MCF 10A (cell line): ENCODE data around the gene LDB1. TPM values are rescaled to one million over a fixed set of nuclear protein-coding genes. Genes with fewer than 3 reads are reported as not detected.
A peak's percentile ranks its signal among the peaks of the same experiment; 100 is the strongest.

Experiments
- BruUV-seq: library from RNA; stranded (reverse); fragments of 400-500 nt; replicated peaks from 2 replicates; lab custom pipeline; 2021; lab: Mats Ljungman, UMichigan
- CTCF ChIA-PET: fragments of 300-600 bp; sonication (Branson Sonifier 250); formaldehyde crosslinking; extraction: SDS; loops from one replicate; lab custom pipeline; 2021; ENCODE audit warnings: antibody characterized with exemption, inconsistent platforms; lab: Yijun Ruan, JAX
- POLR2A ChIA-PET: fragments of 300-600, 350-650 bp; sonication (Branson Sonifier 250); formaldehyde crosslinking; extraction: SDS; loops from one replicate; lab custom pipeline; 2020; ENCODE audit warnings: antibody characterized with exemption, inconsistent platforms; lab: Yijun Ruan, JAX
- DNase-seq: peaks from one replicate; pipeline ENCODE4 v3.0.0-alpha.2; 2018; ENCODE audit not compliant: unreplicated experiment
- H3K27ac Mint-ChIP-seq: one replicate; pipeline ENCODE4 v1.8.0; 2022; ENCODE audit warnings: mild to moderate bottlenecking, low read depth, mixed read lengths; ENCODE audit not compliant: unreplicated experiment
- H3K27me3 Mint-ChIP-seq: one replicate; pipeline ENCODE4 v1.8.0; 2022; ENCODE audit warnings: mixed read lengths; ENCODE audit not compliant: insufficient read depth, unreplicated experiment
- H3K36me3 Mint-ChIP-seq: one replicate; pipeline ENCODE4 v1.8.0; 2022; ENCODE audit warnings: mild to moderate bottlenecking, moderate library complexity, mixed read lengths; ENCODE audit not compliant: insufficient read depth, unreplicated experiment
- H3K4me1 Mint-ChIP-seq: one replicate; pipeline ENCODE4 v1.8.0; 2022; ENCODE audit warnings: mixed read lengths; ENCODE audit not compliant: insufficient read depth, unreplicated experiment
- H3K4me3 Mint-ChIP-seq: one replicate; pipeline ENCODE4 v1.8.0; 2022; ENCODE audit warnings: mild to moderate bottlenecking, moderate library complexity, mixed read lengths; ENCODE audit not compliant: unreplicated experiment
- H3K9me3 Mint-ChIP-seq: one replicate; pipeline ENCODE4 v1.8.0; 2022; ENCODE audit warnings: mixed read lengths; ENCODE audit not compliant: unreplicated experiment
- CTCF ChIP-seq: fragments of 200-600 bp; IDR thresholded peaks from one replicate; pipeline ENCODE4 v1.8.0; 2022; ENCODE audit warnings: antibody characterized with exemption, mild to moderate bottlenecking; ENCODE audit not compliant: unreplicated experiment
- intact Hi-C: fragments of 100-400 bp; cut with micrococcal nuclease; formaldehyde crosslinking; loops from 2 replicates; pipeline ENCODE4 v1.14.1; 2022
- total RNA-seq: library from RNA; stranded (reverse); gene quantifications from 2 replicates; pipeline ENCODE4 v1.2.3, GENCODE V29; 2022

LDB1 gene
- total RNA-seq, 1 experiment from 2014 or later: 28.9 TPM

GRCh38 chr10:102109166-102110116 lies 10.7 kb downstream of the LDB1 start:
- no peak for DNase-seq
- peaks cover 35% of the 10 kb centered on the region for H3K36me3 Mint-ChIP-seq
- no peaks in the 10 kb centered on the region for H3K9me3 Mint-ChIP-seq
- BruUV-seq: no TSS peak
- H3K27ac Mint-ChIP-seq: no peak overlapping the region
- no peaks in the 10 kb centered on the region for H3K27me3 Mint-ChIP-seq
- CTCF ChIA-PET: interaction anchor here (0.7 to 1.4 kb wide), 2 partner anchors 12 to 37 kb away, joined by 4 to 8 read pairs; no protein-coding TSS in a partner anchor
- POLR2A ChIA-PET: interaction anchor here (1.2 kb wide), 2 partner anchors 41 to 291 kb away, joined by 3 read pairs; no protein-coding TSS in a partner anchor
- H3K4me3 Mint-ChIP-seq: no peak overlapping the region
- intact Hi-C loops: no loop called here
- H3K4me1 Mint-ChIP-seq: peaks cover 11% of the 10 kb centered on the region
- TF ChIP-seq CTCF: no peak

- TF ChIP-seq CTCF: no peak
Measured at GRCh38 chr10:102106998-102107397, 13.2 kb downstream of the LDB1 start.

GRCh38 chr10:102102421-102102820 lies 17.7 kb downstream of the LDB1 start:
- no TSS peak for BruUV-seq
- intact Hi-C loops: no loop called here
- H3K36me3 Mint-ChIP-seq: peaks cover 11% of the 10 kb centered on the region
- no peak overlapping the region for H3K27ac Mint-ChIP-seq
- TF ChIP-seq CTCF: no peak
- no peaks in the 10 kb centered on the region for H3K9me3 Mint-ChIP-seq
- H3K4me3 Mint-ChIP-seq: no peak overlapping the region
- H3K27me3 Mint-ChIP-seq: no peaks in the 10 kb centered on the region
- H3K4me1 Mint-ChIP-seq: no peaks in the 10 kb centered on the region
- CTCF ChIA-PET: interaction anchor here (0.6 to 3.8 kb wide), 6 partner anchors 9 to 455 kb away, joined by 3 to 21 read pairs (median 4); no protein-coding TSS in a partner anchor
- POLR2A ChIA-PET: interaction anchor here (1.7 to 5.9 kb wide), 2 partner anchors 11 to 12 kb away, joined by 6 to 33 read pairs; no protein-coding TSS in a partner anchor
- no peak for DNase-seq

More at GRCh38 chr10:102106998-102107397, 13.2 kb downstream of the LDB1 start:
- H3K4me3 Mint-ChIP-seq: no peak overlapping the region
- no peaks in the 10 kb centered on the region for H3K4me1 Mint-ChIP-seq
- H3K27ac Mint-ChIP-seq: no peak overlapping the region
- no TSS peak for BruUV-seq
- ChIA-PET POLR2A (no interaction called here), CTCF (interaction anchor here (1.1 kb wide), 1 partner anchor 34 kb away, joined by 3 read pairs; no protein-coding TSS in a partner anchor)
- H3K27me3 Mint-ChIP-seq: no peaks in the 10 kb centered on the region
- intact Hi-C loops: no loop called here
- H3K9me3 Mint-ChIP-seq: no peaks in the 10 kb centered on the region
- peaks cover 30% of the 10 kb centered on the region for H3K36me3 Mint-ChIP-seq
- no peak for DNase-seq

- no TSS peak for BruUV-seq
- ChIA-PET CTCF (interaction anchor here (0.7 to 3.8 kb wide), 5 partner anchors 11 to 210 kb away, joined by 3 to 21 read pairs (median 3); no protein-coding TSS in a partner anchor), POLR2A (interaction anchor here (1.7 to 5.9 kb wide), 2 partner anchors 10 to 13 kb away, joined by 6 to 33 read pairs; no protein-coding TSS in a partner anchor)
- no peaks in the 10 kb centered on the region for H3K9me3 Mint-ChIP-seq
- no peak for TF ChIP-seq CTCF
- intact Hi-C loops: no loop called here
- no peaks in the 10 kb centered on the region for H3K4me1 Mint-ChIP-seq
- no peaks in the 10 kb centered on the region for H3K27me3 Mint-ChIP-seq
- H3K36me3 Mint-ChIP-seq: peaks cover 5% of the 10 kb centered on the region
- no peak overlapping the region for H3K4me3 Mint-ChIP-seq
- no peak overlapping the region for H3K27ac Mint-ChIP-seq
- peak; percentile 44 for DNase-seq
Measured at GRCh38 chr10:102101152-102101551, 19.0 kb downstream of the LDB1 start.
